Lung (tissue), 12 donors: Measurements from ENCODE around the gene METTL26. TPM values are rescaled to one million over a fixed set of nuclear protein-coding genes. Genes with fewer than 3 reads are reported as not detected.

Experiments
- ATAC-seq: fragments of 200-7000 bp; cut with Tn5 transposase; one replicate; pipeline ENCODE4 v1.9.1; 2020; ENCODE audit warnings: moderate number of reproducible peaks; ENCODE audit not compliant: insufficient read depth, low FRiP score
- DNase-seq, 3 donors: peaks; one replicate each; pipeline ENCODE4 v3.0.0-alpha.2; 2013 to 2017
- H3K27ac ChIP-seq, 2 donors: one replicate each; pipeline ENCODE4 v1.5.1; 2013; ENCODE audit warnings: mild to moderate bottlenecking in 2 of 2, moderate library complexity in 2 of 2, control low read depth in 1 of 2, inconsistent platforms in 1 of 2, low read depth in 1 of 2, low read length in 1 of 2
- H3K27me3 ChIP-seq, 3 donors: one replicate each; pipeline ENCODE4 v1.5.1; 2013; ENCODE audit warnings: low read length in 2 of 3; ENCODE audit not compliant: control insufficient read depth in 3 of 3, insufficient read depth in 3 of 3
- H3K36me3 ChIP-seq, 4 donors: one replicate each; pipeline ENCODE4 v1.5.1; 2013; ENCODE audit warnings: low read length in 4 of 4, mild to moderate bottlenecking in 1 of 4, moderate library complexity in 1 of 4; ENCODE audit not compliant: control insufficient read depth in 4 of 4, insufficient read depth in 4 of 4
- H3K4me1 ChIP-seq, 5 donors: one replicate each; pipeline ENCODE4 v1.5.1; 2013; ENCODE audit warnings: low read length in 5 of 5, mild to moderate bottlenecking in 2 of 5, moderate library complexity in 1 of 5; ENCODE audit not compliant: control insufficient read depth in 5 of 5, insufficient read depth in 5 of 5
- H3K4me3 ChIP-seq: one replicate; pipeline ENCODE4 v1.5.1; 2013; ENCODE audit warnings: mild to moderate bottlenecking, control low read depth, moderate library complexity
- H3K9ac ChIP-seq, 2 donors: one replicate each; pipeline ENCODE4 v1.5.1; 2013; ENCODE audit warnings: low read length in 2 of 2, control low read depth in 1 of 2; ENCODE audit not compliant: insufficient read depth in 1 of 2
- H3K9me3 ChIP-seq, 4 donors: one replicate each; pipeline ENCODE4 v1.5.1; 2013; ENCODE audit warnings: low read length in 3 of 4, mild to moderate bottlenecking in 1 of 4, moderate library complexity in 1 of 4; ENCODE audit not compliant: control insufficient read depth in 4 of 4, insufficient read depth in 3 of 4
- CTCF ChIP-seq: IDR thresholded peaks from 2 replicates; pipeline ENCODE4 v1.5.1; 2012; ENCODE audit warnings: mild to moderate bottlenecking; ENCODE audit errors: control extremely low read depth, extremely low read depth
- WGBS, 2 donors: extraction: QIAGEN DNeasy Blood & Tissue Kit; methylation state at CpG; one replicate each; pipeline ENCODE4 v1.1.7; 2013; 5-methylcytosine and 5-hydroxymethylcytosine counted together
- polyA plus RNA-seq, 2 donors: library from polyadenylated mRNA; stranded (reverse); fragments of 200-250 nt; gene quantifications; one replicate each; pipeline ENCODE4 v1.2.1, GENCODE V29; 2013
- total RNA-seq, 2 donors: library from RNA; depleted of rRNA in 1 of 2; stranded (reverse); fragments of >200 nt in 1 of 2; gene quantifications; one replicate each; pipeline ENCODE4 v1.2.1, GENCODE V29; 2014 to 2021
- donor health status: control.
- donor health status: control.
- donor health status: Bipolar disorder and iron deficiency.
- donor health status: healthy.
- donor health status: DM: yes; HTN: yes; CAD: no.

Gene METTL26
- total and polyA plus RNA-seq, 4 donors: 36.1 to 200 (median 114) TPM

GRCh38 chr16:668519-669171 lies 32.5 kb upstream of the METTL26 start:
- H3K4me3 ChIP-seq: peak overlapping the region; percentile 79
- H3K9ac ChIP-seq: no peak overlapping the region
- no peaks in the 10 kb centered on the region for H3K27me3 ChIP-seq
- DNase-seq (no peak), ATAC-seq (peak; percentile 8)
- peaks cover 2 to 43% (median 19%) of the 10 kb centered on the region in 4 donors for H3K36me3 ChIP-seq
- TF ChIP-seq CTCF: no peak
- WGBS, 2 donors: 8 to 10% methylated on average over 41 to 50 of the region's 50 CpGs
- H3K27ac ChIP-seq: peak overlapping the region; percentile 75 to 84
- H3K4me1 ChIP-seq: peaks cover 0 to 15% (median 3%) of the 10 kb centered on the region in 5 donors
- peaks cover 0 to 4% (median 0%) of the 10 kb centered on the region in 4 donors for H3K9me3 ChIP-seq

DNA sequence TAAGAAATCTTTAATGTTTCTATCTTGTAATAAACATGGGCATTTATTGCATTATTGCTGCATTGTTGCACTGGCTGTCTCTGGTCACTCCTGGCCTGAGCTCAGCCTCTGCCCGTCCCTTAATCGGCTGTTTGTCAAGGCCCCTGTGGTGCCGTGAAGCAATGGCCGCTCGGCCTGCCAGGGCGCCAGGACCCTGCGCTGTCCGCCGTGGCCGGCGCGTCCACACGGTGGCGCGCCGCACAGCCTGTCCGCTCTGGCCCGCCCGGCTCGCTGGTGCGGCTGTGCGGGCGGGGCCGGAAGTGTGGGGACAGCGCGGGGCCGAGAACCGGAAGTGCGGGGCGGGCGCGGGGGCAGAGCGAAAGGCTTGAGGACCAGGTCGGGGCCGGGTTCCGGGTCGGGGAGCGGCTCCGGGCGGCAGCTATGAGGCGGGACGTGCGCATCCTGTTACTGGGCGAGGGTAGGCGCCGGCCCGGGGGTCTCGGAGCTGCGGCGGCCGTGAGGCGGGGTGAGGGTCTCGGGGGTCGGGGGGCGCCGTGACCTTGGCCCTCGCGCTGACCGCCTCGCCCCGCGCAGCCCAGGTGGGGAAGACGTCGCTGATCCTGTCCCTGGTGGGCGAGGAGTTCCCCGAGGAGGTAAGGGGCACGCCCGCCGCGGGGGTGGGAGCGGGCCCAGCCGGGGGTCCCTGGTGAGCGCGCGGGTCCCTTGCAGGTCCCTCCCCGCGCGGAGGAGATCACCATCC lies 31.8 kb upstream of the METTL26 start, which contains the start of gene RHOT2:
Gene RHOT2 (plus strand): TSS at position 353 of the 739 bp plus-strand sequence. CDS start 68 bp downstream, at position 421.
- DNase-seq: peak; percentile 91 to 94 (median 94)
- H3K9me3 ChIP-seq: peaks cover 0 to 4% (median 0%) of the 10 kb centered on the region in 4 donors
- 1% methylated on average over 62 to 78 of the region's 78 CpGs for WGBS, 2 donors
- no peaks in the 10 kb centered on the region for H3K27me3 ChIP-seq
- peak; percentile 95 for TF ChIP-seq CTCF
- peaks cover 2 to 36% (median 15%) of the 10 kb centered on the region in 4 donors for H3K36me3 ChIP-seq
- H3K4me3 ChIP-seq: peak within 1 kb of the TSS; percentile 79
- peak; percentile 94 for ATAC-seq
- no peak within 1 kb of the TSS for H3K9ac ChIP-seq
- peaks cover 0 to 15% (median 3%) of the 10 kb centered on the region in 5 donors for H3K4me1 ChIP-seq
- H3K27ac ChIP-seq: peak within 1 kb of the TSS; percentile 75 to 84

DNA sequence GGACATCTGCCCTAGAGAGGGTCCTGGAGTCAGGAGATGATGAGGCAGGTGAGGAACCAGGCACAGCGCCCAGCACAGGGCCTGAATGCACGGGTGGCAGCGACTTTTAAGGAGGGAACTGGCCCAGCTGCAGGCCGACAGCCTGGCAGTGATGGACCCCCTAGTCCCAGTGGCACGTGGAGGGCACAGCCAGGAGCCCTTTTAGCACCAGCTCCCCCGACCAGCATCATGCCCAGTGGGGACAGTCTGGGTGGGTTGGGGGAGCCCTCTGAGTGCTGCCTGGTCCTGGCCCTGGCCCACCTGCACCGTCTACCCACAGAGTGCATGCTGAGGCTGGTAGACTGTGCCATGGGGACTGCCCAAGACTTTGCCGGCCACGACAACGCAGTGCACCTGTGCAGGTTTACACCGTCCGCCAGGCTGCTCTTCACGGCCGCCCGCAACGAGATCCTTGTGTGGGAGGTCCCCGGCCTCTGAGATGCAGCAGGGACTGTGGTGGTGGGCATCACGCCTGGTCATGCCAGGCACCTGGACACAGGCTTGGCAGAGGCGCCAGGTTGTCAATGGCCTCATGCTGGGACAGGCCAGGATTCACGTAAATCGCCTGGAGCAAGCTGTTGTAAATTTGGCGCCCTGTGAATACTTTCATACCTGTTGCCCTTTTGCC lies 31.1 kb upstream of the METTL26 start:
- Histone ChIP-seq H3K27ac (no peak overlapping the region), H3K27me3 (no peaks in the 10 kb centered on the region), H3K4me1 (peaks cover 0 to 15% (median 3%) of the 10 kb centered on the region in 5 donors), H3K9ac (no peak overlapping the region), H3K4me3 (no peak overlapping the region), H3K9me3 (no peaks in the 10 kb centered on the region), H3K36me3 (peaks cover 2 to 29% (median 12%) of the 10 kb centered on the region in 4 donors)
- ATAC-seq (no peak), DNase-seq (no peak)
- WGBS, 2 donors: 88 to 90% methylated on average over 22 of the region's 22 CpGs
- no peak for TF ChIP-seq CTCF
